IPS-15b (cell line): ENCODE results near the gene HMGN3.

Source experiments
- H3K27me3 ChIP-seq: one replicate; pipeline ENCODE4 v1.6.1; 2013; ENCODE audit warnings: low read length; ENCODE audit not compliant: control insufficient read depth, insufficient read depth
- H3K36me3 ChIP-seq: one replicate; pipeline ENCODE4 v1.6.1; 2013; ENCODE audit warnings: low read length; ENCODE audit not compliant: control insufficient read depth, insufficient read depth
- H3K4me1 ChIP-seq: one replicate; pipeline ENCODE4 v1.6.1; 2013; ENCODE audit warnings: mild to moderate bottlenecking, low read length; ENCODE audit not compliant: control insufficient read depth, insufficient read depth
- H3K4me3 ChIP-seq: one replicate; pipeline ENCODE4 v1.5.1; 2013; ENCODE audit warnings: low read depth, low read length
- H3K9ac ChIP-seq: one replicate; pipeline ENCODE4 v1.6.1; 2013; ENCODE audit warnings: low read depth, mild to moderate bottlenecking, low read length
- H3K9me3 ChIP-seq: one replicate; pipeline ENCODE4 v1.6.1; 2013; ENCODE audit warnings: mild to moderate bottlenecking, low read length; ENCODE audit not compliant: control insufficient read depth, insufficient read depth

The HMGN3 gene

DNA sequence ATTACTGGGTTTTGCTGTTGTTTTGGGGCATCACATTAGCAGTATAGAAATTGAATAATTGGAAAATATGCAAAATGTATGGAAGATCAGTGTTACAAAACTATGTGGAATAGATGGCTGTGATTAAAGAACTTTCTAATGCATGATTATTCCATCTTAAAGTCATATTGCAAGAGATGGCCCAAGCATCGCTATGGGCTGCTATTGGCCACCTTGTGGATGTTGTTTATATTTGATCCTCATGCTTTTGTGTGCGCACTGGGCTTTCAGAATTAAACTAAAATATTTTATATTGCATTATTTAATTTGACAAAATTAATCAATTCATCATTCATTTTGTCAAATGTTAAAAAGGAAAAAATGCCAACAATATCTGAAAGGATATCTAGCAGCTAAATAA is 16.1 kb upstream of the HMGN3 start:
- H3K27me3 ChIP-seq: no peaks in the 10 kb centered on the region
- no peaks in the 10 kb centered on the region for H3K4me1 ChIP-seq
- H3K4me3 ChIP-seq: no peak overlapping the region
- no peak overlapping the region for H3K9ac ChIP-seq
- H3K36me3 ChIP-seq: no peaks in the 10 kb centered on the region
- no peaks in the 10 kb centered on the region for H3K9me3 ChIP-seq

DNA sequence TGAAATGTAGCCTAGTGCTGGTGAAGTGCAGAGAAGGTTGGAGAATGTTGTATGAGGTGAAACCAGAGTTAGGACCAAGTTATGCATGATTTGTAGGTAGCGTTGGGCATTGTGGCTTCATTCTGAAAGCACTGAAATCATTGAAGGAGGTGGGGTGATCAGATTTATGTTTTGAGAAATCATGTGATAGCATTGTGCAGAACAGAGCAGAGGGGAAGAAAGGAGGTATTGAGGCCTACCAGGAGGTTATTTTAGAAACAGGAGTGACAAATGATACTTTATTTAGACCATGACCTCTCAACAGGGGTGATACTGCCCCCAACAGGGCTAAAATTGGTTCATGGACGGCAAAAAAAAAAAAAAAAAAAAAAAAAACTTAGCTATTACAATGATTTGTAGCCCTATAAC is 15.6 kb upstream of the HMGN3 start:
- no peak overlapping the region for H3K4me3 ChIP-seq

DNA sequence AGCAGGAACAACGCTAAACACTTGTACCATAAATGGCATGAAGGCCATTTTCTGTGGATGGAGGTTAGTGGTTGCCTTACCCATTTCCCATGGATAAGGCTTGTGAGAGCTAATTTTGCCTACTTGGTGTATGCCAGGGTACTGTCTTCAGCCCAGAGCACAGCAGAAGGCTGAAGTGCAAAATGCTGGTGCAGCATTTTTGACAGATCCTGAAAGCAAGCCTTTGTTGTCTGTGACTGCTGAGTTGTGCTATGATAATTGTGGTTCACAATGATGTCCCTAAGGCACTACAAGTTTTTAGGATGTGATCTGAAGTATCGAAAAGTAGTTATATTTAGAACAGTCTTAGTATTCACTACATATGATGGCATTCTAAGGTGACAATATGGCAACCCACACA is 14.7 kb upstream of the HMGN3 start:
- Histone ChIP-seq H3K4me1 (no peaks in the 10 kb centered on the region), H3K4me3 (no peak overlapping the region), H3K27me3 (no peaks in the 10 kb centered on the region), H3K36me3 (no peaks in the 10 kb centered on the region), H3K9ac (no peak overlapping the region), H3K9me3 (no peaks in the 10 kb centered on the region)

More for the DNA sequence above, 15.6 kb upstream of the HMGN3 start:
- Histone ChIP-seq H3K4me1 (no peaks in the 10 kb centered on the region), H3K27me3 (no peaks in the 10 kb centered on the region), H3K9ac (no peak overlapping the region), H3K36me3 (no peaks in the 10 kb centered on the region), H3K9me3 (no peaks in the 10 kb centered on the region)

DNA sequence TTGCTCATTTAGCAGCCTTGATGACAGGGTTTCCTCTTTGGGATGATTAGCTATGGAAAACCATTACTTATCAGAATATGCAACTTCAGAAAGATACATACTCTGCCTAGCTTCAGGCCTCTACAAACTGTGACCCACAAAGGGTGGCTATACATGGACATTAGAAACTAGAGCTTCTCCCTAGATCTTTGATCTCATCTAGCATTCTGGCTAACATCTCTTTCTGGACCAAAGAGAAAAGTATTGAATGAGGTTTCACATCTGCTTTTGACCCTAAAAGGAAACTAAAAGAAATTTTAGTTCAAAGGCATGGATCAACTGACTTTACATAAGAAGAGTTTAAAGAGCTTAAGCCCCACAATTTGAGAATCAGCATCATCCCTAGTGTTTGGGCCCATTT is 12.4 kb upstream of the HMGN3 start:
- Histone ChIP-seq H3K4me3 (no peak overlapping the region), H3K36me3 (no peaks in the 10 kb centered on the region), H3K27me3 (no peaks in the 10 kb centered on the region), H3K9ac (no peak overlapping the region), H3K4me1 (no peaks in the 10 kb centered on the region), H3K9me3 (no peaks in the 10 kb centered on the region)

DNA sequence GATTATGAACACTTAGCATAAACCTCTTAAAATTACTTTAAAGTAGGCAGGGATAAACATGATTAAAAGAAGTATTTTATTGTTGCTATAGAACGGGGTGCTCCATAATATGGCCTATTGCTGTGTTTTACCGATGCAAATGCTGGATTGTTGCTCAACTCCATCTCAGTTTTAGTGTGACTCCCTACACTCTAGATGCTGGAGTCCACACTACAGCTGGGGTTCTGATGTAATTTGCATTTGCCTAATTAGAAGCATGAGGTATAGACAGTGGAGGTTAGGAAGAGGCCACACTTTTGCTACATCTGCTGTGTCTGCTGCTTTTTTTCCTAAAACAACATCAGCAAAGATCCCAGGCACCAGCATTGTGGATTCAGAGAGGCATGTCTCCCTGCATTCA is 6.7 kb upstream of the HMGN3 start:
- Histone ChIP-seq H3K36me3 (no peaks in the 10 kb centered on the region), H3K4me3 (no peak overlapping the region), H3K4me1 (no peaks in the 10 kb centered on the region), H3K9me3 (no peaks in the 10 kb centered on the region), H3K27me3 (no peaks in the 10 kb centered on the region), H3K9ac (no peak overlapping the region)

DNA sequence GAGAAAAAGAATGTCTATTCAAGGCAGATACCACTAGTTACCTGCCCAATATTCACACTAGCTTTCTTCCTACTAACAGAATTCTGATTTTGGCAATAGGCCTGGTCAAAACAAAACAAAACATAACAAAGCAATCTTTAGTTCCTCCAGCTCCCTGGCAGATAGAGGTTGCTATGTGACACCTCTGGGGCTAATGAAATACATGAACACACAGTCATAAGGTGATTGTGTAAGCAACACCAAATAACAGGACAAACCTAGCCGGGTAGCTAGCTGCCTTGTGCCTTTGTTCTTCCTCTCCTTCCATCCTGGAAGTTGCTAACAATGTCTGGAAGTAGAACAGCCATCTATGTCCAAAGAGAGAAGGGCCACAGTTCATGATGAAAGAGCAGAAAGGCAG is 6.0 kb upstream of the HMGN3 start:
- Histone ChIP-seq H3K27me3 (no peaks in the 10 kb centered on the region), H3K36me3 (no peaks in the 10 kb centered on the region), H3K9me3 (no peaks in the 10 kb centered on the region), H3K4me3 (no peak overlapping the region), H3K4me1 (no peaks in the 10 kb centered on the region), H3K9ac (no peak overlapping the region)

DNA sequence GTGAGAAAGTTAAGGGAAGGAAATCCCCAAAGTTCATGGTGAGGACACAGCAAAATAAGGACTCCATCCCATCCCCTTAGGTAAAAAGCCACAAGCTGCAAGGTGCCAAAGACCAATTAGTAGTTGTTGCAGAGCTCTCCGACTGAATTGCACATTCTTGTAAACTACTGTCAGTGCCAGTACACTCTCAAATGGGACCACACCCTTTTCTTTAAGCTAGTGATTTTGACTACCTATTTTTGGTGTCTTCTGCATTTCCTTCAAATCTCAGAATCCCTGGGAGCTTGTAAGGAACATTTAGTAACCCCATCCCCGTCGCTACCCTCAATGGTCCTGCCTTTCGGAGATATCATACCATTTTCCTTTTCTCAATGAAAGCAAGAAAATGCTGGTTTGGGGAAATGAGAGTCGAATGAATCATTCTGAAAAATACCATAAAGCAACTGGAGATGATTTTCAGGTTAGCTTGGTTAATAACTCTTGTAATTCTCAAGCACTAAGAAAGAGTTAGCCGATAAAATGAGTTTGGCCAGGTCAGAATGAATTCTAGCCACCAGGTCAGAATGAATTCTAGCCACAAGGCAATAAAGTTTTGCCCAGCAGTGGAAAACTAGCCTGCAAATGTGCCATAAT is 5.2 kb upstream of the HMGN3 start:
- no peaks in the 10 kb centered on the region for H3K4me1 ChIP-seq
- H3K9me3 ChIP-seq: no peaks in the 10 kb centered on the region
- no peak overlapping the region for H3K4me3 ChIP-seq
- no peak overlapping the region for H3K9ac ChIP-seq
- no peaks in the 10 kb centered on the region for H3K27me3 ChIP-seq
- H3K36me3 ChIP-seq: no peaks in the 10 kb centered on the region

DNA sequence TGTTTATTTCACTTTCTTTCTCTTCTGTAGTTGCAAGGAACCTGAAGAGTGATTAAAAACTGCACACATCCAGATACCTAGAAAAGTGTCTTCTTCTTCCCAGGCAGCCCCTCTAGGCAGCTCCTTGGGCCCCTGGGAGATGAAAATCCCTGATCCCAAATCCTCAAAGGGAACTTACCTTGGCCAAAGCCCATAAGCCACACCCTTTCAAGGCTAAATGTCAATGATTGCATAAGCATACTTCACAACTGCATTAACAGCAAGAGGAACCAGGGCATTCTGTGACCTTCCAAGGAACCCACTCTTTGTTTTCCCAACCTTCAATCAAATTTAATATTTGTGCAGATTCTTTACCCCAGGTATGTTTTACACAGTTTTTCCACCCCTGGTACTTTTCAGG is 4.4 kb upstream of the HMGN3 start:
- no peaks in the 10 kb centered on the region for H3K4me1 ChIP-seq
- H3K27me3 ChIP-seq: no peaks in the 10 kb centered on the region
- no peak overlapping the region for H3K9ac ChIP-seq
- H3K36me3 ChIP-seq: no peaks in the 10 kb centered on the region
- no peaks in the 10 kb centered on the region for H3K9me3 ChIP-seq
- H3K4me3 ChIP-seq: no peak overlapping the region

DNA sequence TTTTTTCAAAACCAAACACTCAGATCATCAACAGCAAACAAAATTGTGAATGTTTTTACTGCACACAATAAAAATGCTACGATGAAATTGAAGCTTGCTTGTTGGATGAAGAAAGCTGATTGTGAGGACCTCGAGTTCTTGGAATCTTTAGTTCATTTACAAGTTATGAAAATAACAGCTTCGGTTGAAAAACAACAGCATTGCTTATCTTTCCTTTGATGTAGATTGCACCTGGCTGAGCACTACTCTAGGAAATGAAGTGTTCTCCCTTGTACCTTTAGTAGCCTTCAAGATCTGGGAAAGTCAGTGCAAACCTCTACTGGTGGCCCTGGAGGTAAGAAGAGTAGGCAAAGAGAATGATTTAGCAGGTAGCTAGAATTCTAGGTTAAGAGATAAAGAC is 2.2 kb upstream of the HMGN3 start:
- Histone ChIP-seq H3K27me3 (no peaks in the 10 kb centered on the region), H3K36me3 (no peaks in the 10 kb centered on the region), H3K9ac (no peak overlapping the region), H3K4me1 (no peaks in the 10 kb centered on the region), H3K9me3 (no peaks in the 10 kb centered on the region), H3K4me3 (no peak overlapping the region)

DNA sequence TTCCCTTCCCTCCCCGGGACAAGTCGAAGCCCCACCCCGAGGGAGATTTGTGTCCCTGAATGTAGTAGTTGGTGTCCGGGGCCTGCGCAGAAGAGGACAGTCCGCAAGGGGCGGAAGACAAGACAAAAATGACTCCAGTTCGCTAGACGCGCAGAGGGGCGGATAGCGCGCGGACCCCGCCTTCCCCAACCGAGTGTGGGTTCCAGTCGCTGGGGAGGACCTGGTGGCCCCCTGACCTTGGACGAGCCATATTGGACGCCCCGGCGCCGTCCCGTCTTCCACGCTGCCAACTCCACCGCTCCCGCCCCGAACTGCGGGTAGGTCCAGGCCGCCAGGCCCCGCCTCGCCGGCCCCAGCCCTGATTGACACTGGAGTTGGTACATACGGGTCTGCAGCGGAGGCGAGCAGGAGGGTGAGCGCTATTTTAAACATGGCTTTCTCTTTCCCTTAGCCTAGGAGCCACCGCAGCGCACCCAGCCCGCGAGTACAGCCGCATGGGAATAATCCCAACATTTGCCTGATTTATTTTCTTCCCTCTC is 802 bp downstream of the HMGN3 start:
- H3K27me3 ChIP-seq: no peaks in the 10 kb centered on the region
- no peaks in the 10 kb centered on the region for H3K9me3 ChIP-seq
- no peaks in the 10 kb centered on the region for H3K36me3 ChIP-seq
- peak overlapping the region; percentile 93 for H3K9ac ChIP-seq
- H3K4me3 ChIP-seq: peak overlapping the region; percentile 95
- no peaks in the 10 kb centered on the region for H3K4me1 ChIP-seq

DNA sequence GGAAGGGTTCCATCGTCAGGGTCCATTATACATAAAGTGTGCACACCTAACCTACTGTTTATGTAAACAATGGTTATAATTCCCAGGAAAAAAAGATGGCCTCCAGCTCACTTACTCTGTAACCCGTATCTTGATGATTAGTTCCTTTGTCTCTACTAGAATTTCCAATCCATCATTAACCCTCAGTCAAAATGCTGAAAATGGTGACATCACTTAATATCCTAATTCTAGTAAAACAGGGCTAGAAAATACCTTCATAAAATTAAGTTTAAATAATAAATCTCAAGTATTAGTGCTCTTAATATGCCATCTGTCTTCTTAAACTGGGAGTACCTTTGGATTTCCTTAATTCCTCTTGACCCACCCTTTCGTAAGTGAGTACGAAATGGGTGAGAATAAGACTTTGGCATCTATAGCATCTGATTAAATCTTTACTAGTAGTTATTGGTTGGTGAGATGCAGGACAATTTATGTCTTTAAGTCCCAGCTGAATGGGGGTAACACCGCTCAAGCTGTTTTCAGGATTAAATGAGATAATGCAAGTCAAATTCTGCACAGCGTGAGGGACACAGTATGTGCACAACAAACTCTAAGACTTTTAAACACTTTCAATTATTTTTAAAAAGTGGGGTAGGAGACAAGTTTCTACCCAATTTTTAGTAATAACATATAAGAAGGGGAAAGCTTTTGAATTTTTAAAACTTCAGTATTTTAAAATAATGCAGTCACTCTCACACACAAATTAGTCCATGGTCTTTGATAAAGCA is 1.6 kb downstream of the HMGN3 start:
- no peaks in the 10 kb centered on the region for H3K27me3 ChIP-seq
- H3K4me1 ChIP-seq: no peaks in the 10 kb centered on the region
- peak overlapping the region; percentile 93 for H3K9ac ChIP-seq
- H3K9me3 ChIP-seq: no peaks in the 10 kb centered on the region
- peak overlapping the region; percentile 95 for H3K4me3 ChIP-seq
- no peaks in the 10 kb centered on the region for H3K36me3 ChIP-seq

DNA sequence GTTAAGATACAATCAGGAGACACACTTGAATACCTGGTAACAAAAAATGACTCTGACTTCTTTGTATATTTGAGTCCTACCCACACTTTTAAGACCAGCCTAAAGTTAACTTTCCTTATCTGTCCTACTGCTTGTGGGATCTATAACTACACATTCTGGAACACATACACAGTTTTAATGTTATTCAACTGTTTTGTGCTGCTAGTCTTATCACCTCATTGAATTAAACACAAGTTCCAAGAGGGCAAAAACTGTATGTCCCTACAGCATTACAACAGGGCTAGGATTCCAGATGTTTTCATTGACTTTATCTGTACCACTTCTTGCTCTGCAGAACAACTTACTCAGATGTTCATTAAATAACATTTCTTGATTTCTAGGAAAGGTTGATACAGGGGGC is 2.8 kb downstream of the HMGN3 start:
- Histone ChIP-seq H3K27me3 (no peaks in the 10 kb centered on the region), H3K36me3 (no peaks in the 10 kb centered on the region), H3K4me1 (no peaks in the 10 kb centered on the region), H3K4me3 (no peak overlapping the region), H3K9me3 (no peaks in the 10 kb centered on the region), H3K9ac (no peak overlapping the region)
